GM18867 (cell line): ENCODE measurements around the gene RSKR.
"Not testable (repeated sequence)": the region's sequence is repeated elsewhere in the genome, so short reads cannot be mapped to it uniquely, and the experiment has no call there.

ENCODE experiments used
- ATAC-seq: cut with Tn5 transposase; IDR thresholded peaks from one replicate; pipeline ENCODE4 v1.9.1; 2021; ENCODE audit warnings: mild to moderate bottlenecking, moderate library complexity; ENCODE audit not compliant: unreplicated experiment

The RSKR gene

DNA sequence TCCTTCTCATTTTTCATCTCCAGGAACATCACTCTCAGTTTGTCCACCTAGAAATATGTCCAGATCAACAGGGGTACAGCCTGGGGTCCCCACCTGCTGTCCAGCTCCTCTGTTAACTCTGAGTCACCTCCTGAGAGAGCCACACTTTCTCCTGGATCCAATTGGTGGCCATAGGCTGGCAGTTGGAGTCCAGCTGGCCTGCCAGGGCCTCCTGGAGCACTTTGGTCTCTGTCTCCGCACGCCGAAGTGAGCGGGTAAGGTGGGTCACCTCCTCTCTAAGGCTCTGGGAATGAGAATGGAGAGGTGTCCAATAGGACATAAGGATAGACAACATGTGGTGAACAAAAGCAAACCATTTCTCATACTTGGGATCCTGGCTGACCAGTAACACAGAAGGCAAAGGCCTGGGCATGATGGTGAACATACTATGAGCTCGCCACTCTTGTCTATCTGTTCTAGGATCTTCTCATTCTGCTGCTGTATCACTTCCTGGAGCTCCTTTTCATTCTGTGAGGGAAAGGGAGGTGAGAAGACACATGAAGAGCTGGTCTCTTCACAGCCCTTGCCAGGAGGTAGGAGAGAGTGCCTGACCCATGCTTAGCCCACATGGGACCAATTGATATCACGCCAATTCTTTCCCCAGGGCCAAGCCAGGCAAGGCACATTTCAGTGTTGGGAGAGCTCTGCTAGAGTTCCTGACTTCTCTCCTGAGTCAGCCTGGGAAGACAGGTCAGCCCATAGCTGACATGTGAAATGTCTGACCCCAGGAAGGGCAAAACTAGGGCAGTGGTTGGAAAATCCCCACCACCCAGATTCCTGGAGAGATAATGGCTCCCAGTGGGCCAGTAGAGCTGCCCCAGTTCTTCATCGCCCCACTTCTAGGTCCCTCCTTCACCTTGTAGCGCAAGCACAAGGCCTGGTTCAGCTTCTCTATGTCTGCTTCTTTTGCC lies 35.5 kb downstream of the RSKR start:
- ATAC-seq: no peak

GRCh38 chr17:28577466-28577824 lies 36.5 kb downstream of the RSKR start:
- ATAC-seq: no peak

DNA sequence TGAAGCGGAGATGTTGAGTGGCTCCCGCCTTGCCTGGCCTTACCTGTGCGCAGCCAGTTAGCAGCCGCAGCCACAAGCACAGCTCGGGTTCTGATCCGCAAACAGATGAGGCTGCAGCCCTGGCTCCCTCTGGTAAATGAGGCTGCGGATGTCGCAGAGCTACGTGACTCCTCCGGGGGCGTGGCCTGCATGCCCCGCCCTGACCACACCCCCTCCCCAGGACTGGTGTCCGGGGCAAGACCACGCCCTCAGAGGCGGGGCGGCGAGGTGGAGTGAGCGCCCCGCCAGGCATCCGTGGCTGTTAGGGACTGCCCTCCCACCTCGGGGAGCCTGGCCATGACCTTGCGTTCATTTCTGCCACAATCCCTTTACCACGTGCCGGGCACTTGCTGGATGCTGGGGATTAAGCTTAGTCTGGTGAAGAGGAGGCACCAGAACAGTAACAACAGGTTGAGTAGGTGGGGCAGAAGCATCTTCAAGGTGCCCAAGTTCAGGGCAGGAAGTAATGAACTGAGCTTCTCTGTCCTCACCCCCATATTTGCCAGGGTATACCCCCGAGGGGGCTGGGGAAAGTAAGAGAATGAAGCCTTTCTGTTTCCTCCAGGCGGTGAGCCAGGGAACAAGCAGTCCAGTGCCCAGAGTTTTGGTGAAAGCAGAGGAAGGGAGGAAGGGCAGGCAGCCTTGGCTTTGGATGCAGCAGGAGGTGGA lies 37.1 kb downstream of the RSKR start, which contains the start of gene ALDOC:
Gene ALDOC (minus strand): TSS at position 138 of the 708 bp plus-strand sequence. CDS start 1,363 bp downstream, outside the sequence.
- peak; percentile 80 for ATAC-seq

GRCh38 chr17:28576016-28576415 lies 38.0 kb downstream of the RSKR start:
- ATAC-seq: not testable (repeated sequence)

DNA sequence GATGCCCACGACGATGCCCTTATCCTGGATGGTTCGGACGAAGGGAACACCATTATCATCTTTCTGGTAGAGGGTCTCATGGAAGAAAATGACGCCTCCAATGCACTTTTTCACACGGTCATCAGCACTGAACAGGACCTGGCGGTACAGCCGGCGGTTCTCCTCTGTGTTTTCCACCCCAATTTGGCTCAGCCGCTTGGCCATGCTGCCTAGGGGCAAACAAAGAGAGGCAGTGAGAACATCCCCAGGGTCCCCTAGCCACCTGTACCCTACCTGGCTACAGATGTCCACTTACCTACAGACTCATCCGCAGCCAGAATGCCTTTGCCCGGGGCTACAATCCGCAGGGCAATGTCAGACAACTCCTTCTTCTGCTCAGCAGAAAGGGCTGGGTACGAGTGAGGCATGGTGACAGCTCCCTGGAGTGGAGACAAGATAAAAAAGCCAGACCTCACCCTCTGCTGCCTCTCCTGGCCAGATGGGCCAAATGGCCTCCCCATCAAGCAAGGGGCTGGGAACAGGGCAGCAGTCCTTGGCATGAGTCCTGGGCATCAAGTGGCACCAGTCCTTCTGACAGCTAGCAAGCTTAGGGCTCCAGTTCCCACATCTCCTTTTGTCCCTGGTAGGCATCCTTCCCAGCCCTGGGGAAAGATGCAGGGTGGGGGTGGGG lies 38.7 kb downstream of the RSKR start:
- no peak for ATAC-seq

DNA sequence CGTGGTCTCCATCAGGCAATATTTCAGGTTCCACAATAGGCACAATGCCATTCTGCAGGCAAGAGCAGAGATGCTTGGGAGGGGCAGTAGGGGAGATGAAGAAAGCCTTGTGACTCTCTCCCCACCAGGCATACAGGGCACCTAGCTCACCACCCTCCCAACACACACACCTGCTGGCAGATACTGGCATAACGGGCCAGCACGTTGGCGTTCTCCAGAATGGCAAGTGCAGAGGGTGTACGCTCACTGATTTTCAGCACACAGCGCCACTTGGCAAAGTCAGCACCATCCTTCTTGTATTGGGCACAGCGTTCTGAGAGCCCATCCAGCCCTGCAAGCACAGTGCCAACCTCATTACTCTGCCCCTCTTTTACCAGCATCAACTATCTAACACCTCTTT lies 39.5 kb downstream of the RSKR start:
- ATAC-seq: no peak

GRCh38 chr17:28573966-28574480 lies 40.0 kb downstream of the RSKR start:
- ATAC-seq: no peak

DNA sequence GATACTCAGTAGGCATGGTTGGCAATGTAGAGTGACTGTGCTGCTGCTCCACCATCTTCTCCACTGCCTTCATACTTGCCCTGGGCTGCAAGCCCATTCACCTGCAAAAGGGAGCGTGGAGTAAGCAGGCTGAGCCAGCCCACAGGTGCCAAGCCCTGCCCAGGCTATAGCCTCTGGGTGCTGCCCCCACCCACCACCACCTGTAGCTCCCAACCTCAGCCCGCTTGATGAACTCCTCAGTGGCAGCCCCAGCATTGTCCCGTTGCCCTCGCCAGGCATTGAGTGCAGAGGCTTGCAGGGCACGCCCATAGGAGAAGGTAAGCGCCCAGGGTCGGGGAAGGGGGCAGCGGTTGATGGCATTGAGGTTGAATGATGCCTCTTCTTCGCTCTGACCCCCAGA lies 40.5 kb downstream of the RSKR start:
- ATAC-seq: no peak

DNA sequence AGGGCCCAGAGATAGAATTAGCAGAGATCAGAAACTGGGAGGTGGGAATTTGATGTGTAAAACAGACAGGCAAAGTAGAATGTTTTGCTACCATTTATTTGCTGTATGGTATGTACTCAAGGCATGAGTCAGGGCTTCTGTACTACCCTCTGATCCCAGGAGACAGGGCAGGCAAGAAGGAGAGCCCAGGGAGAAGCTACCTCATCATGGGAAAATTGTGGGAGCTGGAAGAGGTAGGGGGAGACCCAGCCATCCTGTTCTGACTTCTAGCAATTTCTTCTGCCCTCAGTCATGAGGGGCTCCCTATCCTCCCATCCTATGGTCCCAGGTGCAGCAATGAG lies 41.0 kb downstream of the RSKR start:
- no peak for ATAC-seq

- no peak for ATAC-seq
Measured at GRCh38 chr17:28572259-28573039, 41.5 kb downstream of the RSKR start.

GRCh38 chr17:28571361-28572122 lies 42.4 kb downstream of the RSKR start, which contains the start of gene PIGS:
Gene PIGS, minus strand, starts transcription at chr17:28571524. Its CDS starts 28 bp downstream, at chr17:28571496.
- peak; percentile 87 for ATAC-seq

DNA sequence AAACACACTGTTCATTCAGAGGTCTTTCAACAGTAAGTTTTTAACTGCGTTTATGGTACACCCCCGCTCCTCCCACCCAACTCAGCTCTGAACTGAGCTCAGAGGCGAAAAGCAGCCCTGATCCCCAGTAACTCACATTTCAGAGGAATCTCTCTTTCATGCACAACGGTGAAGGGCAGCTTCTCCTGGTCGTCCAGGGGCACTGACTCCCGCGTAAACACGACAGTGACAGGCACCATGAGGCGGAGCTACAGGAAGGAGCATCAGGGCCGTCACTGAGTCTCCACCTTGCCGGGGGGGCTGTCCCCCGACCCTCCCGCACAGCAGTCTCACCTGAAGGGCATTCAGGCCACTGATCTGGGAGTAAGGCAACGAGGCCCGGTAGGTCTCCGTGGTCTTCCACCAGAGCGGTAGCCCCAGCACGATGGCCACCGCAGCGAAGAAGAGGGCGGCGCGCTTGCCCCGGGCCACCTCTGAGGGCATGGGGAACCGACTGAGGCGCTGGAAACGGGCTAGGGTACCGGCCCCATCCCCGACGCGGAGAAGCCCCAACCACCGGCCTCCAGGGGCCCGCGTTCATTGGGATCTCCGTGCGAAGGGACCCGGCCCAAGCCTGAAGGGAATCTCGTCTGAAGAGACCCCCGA lies 43.1 kb downstream of the RSKR start:
- ATAC-seq: peak; percentile 21

GRCh38 chr17:28569446-28569845 lies 44.5 kb downstream of the RSKR start:
- no peak for ATAC-seq

- ATAC-seq: no peak
Measured at GRCh38 chr17:28567604-28568003, 46.4 kb downstream of the RSKR start.

- no peak for ATAC-seq
Measured at GRCh38 chr17:28563475-28563874, 50.5 kb downstream of the RSKR start.
